HG03103 (cell line): ENCODE data around the gene NFATC2IP.

Source experiments
- ATAC-seq: cut with Tn5 transposase; IDR thresholded peaks from one replicate; pipeline ENCODE4 v1.9.1; 2021; ENCODE audit warnings: low read depth; ENCODE audit not compliant: unreplicated experiment

The NFATC2IP gene

DNA sequence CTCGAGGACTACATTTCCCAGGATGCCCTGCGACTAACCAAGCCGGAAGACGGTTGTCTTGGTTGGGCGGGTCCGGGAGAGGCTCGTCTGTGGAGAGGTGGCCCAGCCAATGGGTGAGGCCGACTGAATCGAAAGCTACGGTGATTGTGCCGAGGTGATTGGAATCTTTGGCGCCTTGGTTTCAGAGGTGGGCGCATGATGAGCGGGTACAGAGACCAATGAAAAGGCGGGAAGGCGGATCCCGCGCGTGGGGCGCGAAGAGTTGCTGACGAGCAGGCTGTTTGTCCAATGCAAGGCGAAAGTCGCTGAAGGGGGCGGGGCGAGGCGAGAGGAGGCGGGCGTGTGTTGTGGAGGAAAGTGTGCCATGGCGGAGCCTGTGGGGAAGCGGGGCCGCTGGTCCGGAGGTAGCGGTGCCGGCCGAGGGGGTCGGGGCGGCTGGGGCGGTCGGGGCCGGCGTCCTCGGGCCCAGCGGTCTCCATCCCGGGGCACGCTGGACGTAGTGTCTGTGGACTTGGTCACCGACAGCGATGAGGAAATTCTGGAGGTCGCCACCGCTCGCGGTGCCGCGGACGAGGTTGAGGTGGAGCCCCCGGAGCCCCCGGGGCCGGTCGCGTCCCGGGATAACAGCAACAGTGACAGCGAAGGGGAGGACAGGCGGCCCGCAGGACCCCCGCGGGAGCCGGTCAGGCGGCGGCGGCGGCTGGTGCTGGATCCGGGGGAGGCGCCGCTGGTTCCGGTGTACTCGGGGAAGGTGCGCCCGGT is at the start of gene NFATC2IP:
Gene NFATC2IP (plus strand): TSS at position 290 of the 762 bp plus-strand sequence. CDS start 75 bp downstream, at position 365.
- peak; percentile 92 for ATAC-seq

GRCh38 chr16:28901862-28902261 is 48.9 kb upstream of the NFATC2IP start:
- ATAC-seq: no peak

DNA sequence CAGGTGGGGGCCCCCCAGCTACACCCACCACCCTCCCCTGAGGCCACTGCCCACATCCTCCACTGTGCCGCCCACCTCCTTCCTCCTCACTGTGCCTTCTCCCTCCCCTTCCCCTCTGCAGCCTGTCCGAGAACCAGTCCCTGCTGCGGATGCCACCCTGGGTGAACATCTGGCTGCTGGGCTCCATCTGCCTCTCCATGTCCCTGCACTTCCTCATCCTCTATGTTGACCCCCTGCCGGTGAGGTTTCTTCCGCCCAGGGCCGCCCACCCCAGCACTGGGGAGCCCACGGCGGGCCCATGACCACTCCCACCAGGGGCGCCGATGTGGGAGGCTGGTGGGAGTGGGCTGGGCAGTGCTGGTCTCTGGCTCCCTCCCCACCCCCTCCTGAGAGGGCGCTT is 47.8 kb upstream of the NFATC2IP start:
- ATAC-seq: no peak

- ATAC-seq: no peak
Measured at GRCh38 chr16:28903344-28904042, 47.2 kb upstream of the NFATC2IP start.

- ATAC-seq: no peak
Measured at GRCh38 chr16:28904363-28904762, 46.4 kb upstream of the NFATC2IP start.

DNA sequence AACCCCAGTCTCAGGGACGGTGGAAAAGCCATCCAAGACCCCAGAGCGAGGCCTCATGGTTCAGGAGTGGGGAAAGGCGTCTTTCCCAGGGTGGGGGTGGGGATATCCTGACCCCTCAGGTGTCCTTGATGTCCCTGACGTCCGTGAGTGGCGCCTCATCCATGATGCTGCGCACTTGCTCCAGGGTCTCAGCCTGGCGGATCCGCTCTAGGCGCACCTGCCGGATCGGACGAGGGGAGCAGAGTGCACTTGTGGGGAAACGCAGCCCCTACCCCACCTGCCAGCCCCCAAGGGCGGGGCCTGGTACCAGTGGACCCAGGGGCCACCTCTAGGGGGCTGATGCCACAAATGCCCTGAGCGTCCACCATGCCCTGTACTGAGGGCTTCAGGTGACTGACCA is 45.9 kb upstream of the NFATC2IP start:
- no peak for ATAC-seq

- ATAC-seq: no peak
Measured at GRCh38 chr16:28905229-28905754, 45.4 kb upstream of the NFATC2IP start.

DNA sequence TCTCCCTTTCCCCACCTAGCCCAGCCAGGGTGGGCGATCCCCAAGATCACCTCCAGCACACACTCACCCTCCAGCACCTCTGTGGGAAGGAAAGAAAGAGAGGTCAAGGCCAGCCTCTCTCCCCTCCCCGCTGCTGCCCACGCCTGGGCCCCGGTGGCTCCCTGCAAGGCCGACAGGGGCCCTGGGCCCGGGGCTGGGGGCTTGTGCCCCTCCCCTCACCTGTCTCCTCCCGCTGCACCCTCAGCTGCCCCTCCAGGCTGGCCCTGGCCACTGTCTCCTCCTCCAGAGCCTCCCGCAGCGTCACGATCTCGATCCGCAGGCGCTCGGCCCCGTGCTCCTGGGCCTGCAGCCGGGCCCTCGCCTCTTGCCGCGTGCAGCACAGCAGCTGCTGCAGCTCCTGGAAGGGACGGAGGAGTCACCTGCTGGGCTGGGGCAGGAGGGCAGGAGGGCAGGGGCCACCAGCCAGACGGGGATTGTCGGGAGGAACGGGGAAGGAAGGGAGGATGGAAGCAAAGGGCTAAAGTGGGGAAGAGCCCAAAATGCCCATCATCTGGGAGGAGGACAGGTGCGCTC is 44.9 kb upstream of the NFATC2IP start:
- no peak for ATAC-seq

GRCh38 chr16:28910086-28911031 is 40.4 kb upstream of the NFATC2IP start:
- ATAC-seq: no peak

DNA sequence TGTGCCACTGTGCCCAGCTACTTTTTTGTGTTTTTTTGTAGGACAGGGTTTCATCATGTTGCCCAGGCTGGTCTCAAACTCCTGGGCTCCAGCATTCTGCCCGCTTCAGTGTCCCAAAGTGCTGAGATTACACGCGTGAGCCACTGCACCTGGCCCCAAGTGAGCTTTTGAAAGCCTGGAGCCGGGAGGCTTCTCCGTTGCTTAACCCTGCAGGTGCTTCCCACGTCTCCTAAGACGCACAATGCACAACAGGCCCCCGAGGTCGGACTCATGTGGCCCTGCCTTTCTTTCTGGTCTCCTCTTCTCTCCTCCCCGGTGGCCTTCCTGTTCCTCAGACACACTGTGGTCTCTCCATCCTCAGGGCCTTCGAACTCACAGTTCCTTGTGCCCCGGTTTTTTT is 38.2 kb upstream of the NFATC2IP start:
- ATAC-seq: no peak

GRCh38 chr16:28913946-28914724 is 36.6 kb upstream of the NFATC2IP start:
- ATAC-seq: no peak

GRCh38 chr16:28915181-28915580 is 35.6 kb upstream of the NFATC2IP start:
- ATAC-seq: no peak

- no peak for ATAC-seq
Measured at GRCh38 chr16:28917095-28917494, 33.6 kb upstream of the NFATC2IP start.

GRCh38 chr16:28918698-28919097 is 32.0 kb upstream of the NFATC2IP start:
- no peak for ATAC-seq

GRCh38 chr16:28923231-28923587 is 27.5 kb upstream of the NFATC2IP start:
- no peak for ATAC-seq

DNA sequence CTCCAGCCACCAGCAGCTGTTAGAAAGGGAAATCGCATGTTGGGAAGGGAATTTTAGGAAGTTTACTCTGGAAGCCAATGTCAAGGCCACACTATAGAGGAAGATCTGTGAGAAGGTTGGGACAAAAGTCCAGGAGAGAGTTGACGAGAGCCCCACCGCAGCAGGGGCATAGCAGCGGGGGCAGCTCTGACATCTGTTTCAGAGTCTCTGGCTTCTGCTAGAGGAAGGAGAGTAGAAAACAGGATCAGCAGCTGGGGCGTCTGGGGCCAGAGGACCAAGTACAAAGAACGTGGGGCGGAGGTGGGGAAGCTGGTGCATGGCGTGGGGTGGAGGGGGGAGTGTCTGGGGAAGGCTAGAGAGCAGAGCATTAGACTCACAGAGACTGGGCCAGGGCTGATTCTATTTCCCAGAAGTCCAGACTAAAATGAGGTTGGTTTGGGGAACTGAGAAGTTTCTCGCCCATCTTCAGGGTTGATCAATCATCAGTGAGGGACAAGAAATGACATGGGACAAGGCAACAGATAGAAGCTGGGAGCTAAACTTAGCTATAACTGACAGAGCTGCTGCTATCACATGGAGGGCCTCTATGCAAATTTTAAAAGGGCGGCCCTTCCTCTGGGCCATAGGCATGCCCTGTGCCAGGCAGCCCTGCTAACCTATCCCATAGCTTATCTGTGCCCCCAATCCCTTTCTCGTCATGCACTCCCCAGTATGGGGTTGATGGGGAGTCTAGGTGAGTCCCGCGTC is 26.9 kb upstream of the NFATC2IP start:
- ATAC-seq: peak; percentile 53

DNA sequence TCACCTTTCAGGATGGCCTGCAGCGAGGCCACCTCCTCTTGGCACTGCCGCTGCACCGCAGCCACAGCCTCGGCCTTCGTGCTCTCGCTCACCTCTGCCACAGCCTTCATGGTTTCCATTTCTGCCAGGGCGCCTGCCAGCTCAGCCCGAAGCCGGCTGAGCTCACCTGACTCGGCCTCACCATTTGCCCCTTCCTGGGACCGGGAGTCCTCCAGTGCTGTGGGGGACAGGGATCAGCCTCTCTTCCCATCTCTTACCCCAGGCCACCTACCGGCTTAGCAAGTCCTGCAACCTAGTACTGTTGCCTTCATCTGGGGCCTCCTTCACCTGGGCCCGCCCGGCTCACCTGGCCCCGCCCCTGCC is 26.4 kb upstream of the NFATC2IP start:
- no peak for ATAC-seq

GRCh38 chr16:28924762-28925385 is 25.9 kb upstream of the NFATC2IP start, which contains the start of gene RABEP2:
RABEP2 (minus strand) TSS chr16:28925238; CDS start chr16:28925163, 75 bp downstream.
- peak; percentile 42 for ATAC-seq
